HG02981 (cell line): ENCODE measurements around the gene MUC21.
"Not testable (repeated sequence)": the region's sequence is repeated elsewhere in the genome, so short reads cannot be mapped to it uniquely, and the experiment has no call there.

Experiments used
- ATAC-seq: cut with Tn5 transposase; IDR thresholded peaks from one replicate; pipeline ENCODE4 v1.9.1; 2021; ENCODE audit warnings: mild to moderate bottlenecking, moderate library complexity; ENCODE audit not compliant: unreplicated experiment

The MUC21 gene

GRCh38 chr6:31005249-31006020, 21.9 kb downstream of the MUC21 start:
- ATAC-seq = no peak

GRCh38 chr6:31007694-31008093, 24.2 kb downstream of the MUC21 start:
- ATAC-seq = no peak

- no peak for ATAC-seq
Measured at GRCh38 chr6:31008165-31008564, 24.6 kb downstream of the MUC21 start.

- no peak for ATAC-seq
Measured at GRCh38 chr6:31009731-31010130, 26.2 kb downstream of the MUC21 start.

GRCh38 chr6:31010393-31011060, 27.0 kb downstream of the MUC21 start, which contains the start of gene MUC22:
Gene MUC22, plus strand, starts transcription at chr6:31010474. Its CDS starts 233 bp downstream, at chr6:31010707.
- ATAC-seq = no peak

GRCh38 chr6:31011153-31011552, 27.6 kb downstream of the MUC21 start:
- ATAC-seq = no peak

GRCh38 chr6:31016659-31017299, 33.3 kb downstream of the MUC21 start:
- ATAC-seq = no peak

GRCh38 chr6:31017436-31017835, 33.9 kb downstream of the MUC21 start:
- not testable (repeated sequence) for ATAC-seq

- no peak for ATAC-seq
Measured at GRCh38 chr6:31020057-31020456, 36.5 kb downstream of the MUC21 start.

- ATAC-seq = not testable (repeated sequence)
Measured at GRCh38 chr6:31020631-31021255, 37.2 kb downstream of the MUC21 start.

- not testable (repeated sequence) for ATAC-seq
Measured at GRCh38 chr6:31021705-31022531, 38.4 kb downstream of the MUC21 start.

- ATAC-seq = no peak
Measured at GRCh38 chr6:31025595-31025994, 42.1 kb downstream of the MUC21 start.

GRCh38 chr6:31031095-31031494, 47.6 kb downstream of the MUC21 start:
- ATAC-seq = no peak

- ATAC-seq = no peak
Measured at GRCh38 chr6:31033075-31033474, 49.6 kb downstream of the MUC21 start.

- no peak for ATAC-seq
Measured at GRCh38 chr6:31035862-31036497, 52.5 kb downstream of the MUC21 start.

GRCh38 chr6:31037169-31037568, 53.7 kb downstream of the MUC21 start:
- ATAC-seq = no peak

- no peak for ATAC-seq
Measured at GRCh38 chr6:31037682-31038081, 54.2 kb downstream of the MUC21 start.

GRCh38 chr6:31038559-31038958, 55.0 kb downstream of the MUC21 start:
- no peak for ATAC-seq
